ENCODE data around the gene ZC2HC1B.

- no peak for TF ChIP-seq CTCF (IDR thresholded peaks at IDR 0.05)
- no peak for TF ChIP-seq POLR2A (IDR thresholded peaks at IDR 0.05)
Measured at GRCh38 chr6:143934331-143934730, 70.1 kb downstream of the ZC2HC1B start.
